Tibial nerve (tissue), 3 donors: ENCODE measurements around the gene BRSK2.

Experiments used
- CTCF ChIP-seq, 5 experiments: fragments of 200-600 bp in 3 of 5; fragments of 450-650 bp in 2 of 5; sonication (generic) in 3 of 5; IDR thresholded peaks; one replicate each; pipeline ENCODE4 v1.5.1; 2016 to 2019; ENCODE audit warnings: antibody characterized with exemption in 5 of 5, mild to moderate bottlenecking in 3 of 5, moderate library complexity in 2 of 5
- POLR2A ChIP-seq, 2 donors: fragments of 450-650 bp; IDR thresholded peaks; one replicate each; pipeline ENCODE4 v1.6.1; 2017; ENCODE audit warnings: antibody characterized with exemption in 2 of 2, mild to moderate bottlenecking in 2 of 2, moderate library complexity in 2 of 2

DNA sequence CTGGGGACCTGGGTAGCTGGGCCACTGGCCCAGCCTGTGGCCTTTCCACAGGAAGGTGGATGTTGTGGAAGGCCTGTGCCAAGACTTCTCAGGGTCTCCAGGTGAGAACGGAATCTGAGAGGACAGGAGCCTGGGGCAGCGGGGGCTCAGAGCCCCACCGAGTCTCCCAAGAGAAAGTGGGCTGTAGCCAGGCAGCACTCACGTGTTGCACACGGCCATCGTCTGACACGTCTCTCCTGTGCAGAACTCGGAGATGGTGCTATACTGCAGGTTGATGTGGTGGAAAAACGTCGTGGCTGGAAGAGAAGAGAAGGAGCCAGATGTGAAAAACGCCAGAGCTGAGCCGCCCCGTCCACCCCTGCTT lies 90.4 kb downstream of the BRSK2 start:
- TF ChIP-seq CTCF (IDR thresholded peaks at IDR 0.05) (no peak), POLR2A (IDR thresholded peaks at IDR 0.05) (no peak)
